PC-3 (cell line): ENCODE measurements around the gene PEX14.

Experiments
- EZH2 ChIP-seq: fragments of 300-600 bp; sonication (generic); IDR thresholded peaks from one replicate; pipeline ENCODE4 v1.6.1; 2017; ENCODE audit warnings: antibody characterized with exemption, mild to moderate bottlenecking, low read length; ENCODE audit not compliant: unreplicated experiment
- EZH2phosphoT487 ChIP-seq: fragments of 300-600 bp; sonication (generic); IDR thresholded peaks from 2 replicates; pipeline ENCODE4 v1.6.1; 2018; ENCODE audit warnings: mild to moderate bottlenecking, antibody characterized with exemption, low read length, borderline replicate concordance
- TF ChIP-seq, protein P1 (sequence below): fragments of 300-600 bp; sonication (generic); conservative IDR thresholded peaks from 2 replicates; pipeline ENCODE4 v1.5.1; 2017; ENCODE audit warnings: antibody characterized with exemption, low read depth, mild to moderate bottlenecking, low read length

DNA sequence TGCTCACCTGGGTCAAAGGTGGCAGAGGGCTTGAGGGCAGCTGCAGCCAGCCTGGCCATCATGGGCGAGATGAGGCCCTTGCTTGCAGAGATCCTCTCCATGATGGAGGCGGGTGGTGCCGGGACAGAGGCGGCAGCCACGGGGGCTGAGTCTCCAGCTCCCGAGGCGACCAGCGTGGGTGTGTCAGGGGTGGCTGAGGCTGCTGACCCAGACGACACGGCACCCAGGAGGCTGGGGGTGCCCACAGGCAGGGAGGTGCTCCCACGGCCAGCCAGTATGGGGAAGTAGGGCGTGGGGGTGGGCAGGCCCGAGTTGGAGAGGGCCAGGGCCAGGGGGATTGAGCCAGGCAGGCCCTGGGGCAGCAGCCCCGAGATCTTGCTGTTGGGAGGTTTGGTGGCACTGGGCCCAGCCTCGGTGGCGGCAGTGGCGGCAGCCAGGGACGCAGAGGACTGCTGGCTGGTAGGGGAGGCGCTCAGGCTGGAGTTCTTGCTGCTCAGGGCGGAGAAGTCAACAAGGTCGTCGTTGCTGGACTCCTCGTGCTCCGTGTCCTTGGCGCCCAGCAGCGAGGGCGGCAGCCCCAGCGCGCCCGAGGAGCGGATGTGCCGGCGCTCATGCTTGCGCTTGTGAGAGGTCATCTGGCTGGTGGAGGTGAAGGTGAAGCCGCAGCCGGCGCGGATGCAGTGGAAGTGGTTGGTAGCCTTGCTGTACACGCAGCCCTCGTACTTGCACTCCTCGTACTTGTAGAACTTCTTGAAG lies 178.8 kb downstream of the PEX14 start:
- TF ChIP-seq, protein P1, sequence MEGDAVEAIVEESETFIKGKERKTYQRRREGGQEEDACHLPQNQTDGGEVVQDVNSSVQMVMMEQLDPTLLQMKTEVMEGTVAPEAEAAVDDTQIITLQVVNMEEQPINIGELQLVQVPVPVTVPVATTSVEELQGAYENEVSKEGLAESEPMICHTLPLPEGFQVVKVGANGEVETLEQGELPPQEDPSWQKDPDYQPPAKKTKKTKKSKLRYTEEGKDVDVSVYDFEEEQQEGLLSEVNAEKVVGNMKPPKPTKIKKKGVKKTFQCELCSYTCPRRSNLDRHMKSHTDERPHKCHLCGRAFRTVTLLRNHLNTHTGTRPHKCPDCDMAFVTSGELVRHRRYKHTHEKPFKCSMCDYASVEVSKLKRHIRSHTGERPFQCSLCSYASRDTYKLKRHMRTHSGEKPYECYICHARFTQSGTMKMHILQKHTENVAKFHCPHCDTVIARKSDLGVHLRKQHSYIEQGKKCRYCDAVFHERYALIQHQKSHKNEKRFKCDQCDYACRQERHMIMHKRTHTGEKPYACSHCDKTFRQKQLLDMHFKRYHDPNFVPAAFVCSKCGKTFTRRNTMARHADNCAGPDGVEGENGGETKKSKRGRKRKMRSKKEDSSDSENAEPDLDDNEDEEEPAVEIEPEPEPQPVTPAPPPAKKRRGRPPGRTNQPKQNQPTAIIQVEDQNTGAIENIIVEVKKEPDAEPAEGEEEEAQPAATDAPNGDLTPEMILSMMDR: no peak
- no peak for TF ChIP-seq EZH2
- TF ChIP-seq EZH2phosphoT487: no peak
